CD4-positive, alpha-beta T cell treated with Interleukin-10 for 1 hour (primary cell): Measurements from ENCODE around the gene MRGPRF.

ENCODE experiments used
- DNase-seq: peaks from one replicate; pipeline ENCODE4 v3.0.0-alpha.2; 2020

Gene MRGPRF

GRCh38 chr11:69018924-69019323 is 5.9 kb upstream of the MRGPRF start:
- no peak for DNase-seq

GRCh38 chr11:69017951-69018350 is 4.9 kb upstream of the MRGPRF start:
- no peak for DNase-seq

GRCh38 chr11:69014898-69015549 is 2.0 kb upstream of the MRGPRF start:
- no peak for DNase-seq

GRCh38 chr11:69014084-69014851 is 1.2 kb upstream of the MRGPRF start:
- no peak for DNase-seq

GRCh38 chr11:69012092-69013008 is 696 bp downstream of the MRGPRF start:
- DNase-seq, result no peak

- no peak for DNase-seq
These were observed 1.4 kb downstream of the MRGPRF start for GRCh38 chr11:69011624-69012091.

- peak; percentile 24 for DNase-seq
These were observed 2.0 kb downstream of the MRGPRF start for GRCh38 chr11:69010964-69011623.

- DNase-seq, result no peak
These were observed 2.6 kb downstream of the MRGPRF start for GRCh38 chr11:69010361-69010891.

GRCh38 chr11:69009441-69010211 is 3.4 kb downstream of the MRGPRF start:
- no peak for DNase-seq

- no peak for DNase-seq
These were observed 4.2 kb downstream of the MRGPRF start for GRCh38 chr11:69008737-69009440.

- no peak for DNase-seq
These were observed 5.1 kb downstream of the MRGPRF start for GRCh38 chr11:69007975-69008381.

- DNase-seq, result no peak
These were observed 6.2 kb downstream of the MRGPRF start for GRCh38 chr11:69006816-69007215.

- DNase-seq, result no peak
These were observed 7.2 kb downstream of the MRGPRF start for GRCh38 chr11:69005631-69006368.

- no peak for DNase-seq
These were observed 7.8 kb downstream of the MRGPRF start for GRCh38 chr11:69005183-69005630.

GRCh38 chr11:69004411-69005182 is 8.4 kb downstream of the MRGPRF start:
- no peak for DNase-seq

GRCh38 chr11:69003866-69004367 is 9.1 kb downstream of the MRGPRF start:
- DNase-seq, result no peak

GRCh38 chr11:69003301-69003865 is 9.7 kb downstream of the MRGPRF start:
- no peak for DNase-seq

GRCh38 chr11:69002570-69003231 is 10.3 kb downstream of the MRGPRF start:
- no peak for DNase-seq
